ENCODE measurements around the gene ENGASE. TPM values are rescaled to one million over a fixed set of nuclear protein-coding genes. Genes with fewer than 3 reads are reported as not detected.

The ENGASE gene
- total and polyA plus RNA-seq, 3 donors from 2014 or later: 20.3 to 48.5 (median 34.9) TPM

DNA sequence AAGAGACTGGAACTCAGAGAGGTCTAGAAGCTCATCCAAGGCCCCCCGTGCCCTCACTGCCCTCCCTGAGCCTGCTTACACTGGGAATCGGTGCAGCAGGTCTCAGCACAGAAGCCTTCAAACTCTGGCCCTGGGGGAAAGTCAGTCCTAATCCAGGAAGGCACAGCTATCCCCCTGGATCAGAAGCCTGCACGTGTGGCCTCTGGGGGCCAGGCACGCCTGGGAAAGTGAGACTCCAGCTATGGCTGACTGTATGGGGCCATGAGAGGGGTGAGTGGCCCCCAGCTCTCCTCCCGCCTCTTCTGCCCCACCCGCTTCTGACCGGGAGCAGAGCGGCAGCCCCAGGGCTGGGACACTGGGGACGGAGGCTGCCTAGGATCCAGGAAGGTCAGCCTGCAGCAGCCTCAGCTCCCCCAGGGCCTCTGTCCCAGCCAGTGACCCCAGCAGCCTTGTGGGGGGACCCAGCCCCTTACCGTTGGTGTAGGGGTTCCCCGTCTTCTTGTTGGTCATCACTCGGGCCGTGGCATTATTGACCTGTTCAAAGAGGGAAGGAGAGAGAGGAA lies 26.6 kb downstream of the ENGASE start:
- intact Hi-C loops (cut with DNase I; ENCODE audit: low total_unique reads): no loop called here
- H3K36me3 ChIP-seq (ENCODE audit: low read depth, missing control alignments): no peaks in the 10 kb centered on the region
- H3K27ac ChIP-seq: no peak overlapping the region
- no peaks in the 10 kb centered on the region for H3K9me3 ChIP-seq
- no peak overlapping the region for H3K4me3 ChIP-seq
- WGBS, 2 donors: 73 to 84% methylated on average over 4 to 13 of the region's 13 CpGs
- H3K4me1 ChIP-seq: no peaks in the 10 kb centered on the region
- DNase-seq: no peak
- no peaks in the 10 kb centered on the region for H3K27me3 ChIP-seq
- no peak for TF ChIP-seq POLR2A (IDR thresholded peaks at IDR 0.05)
- TF ChIP-seq, protein P1, sequence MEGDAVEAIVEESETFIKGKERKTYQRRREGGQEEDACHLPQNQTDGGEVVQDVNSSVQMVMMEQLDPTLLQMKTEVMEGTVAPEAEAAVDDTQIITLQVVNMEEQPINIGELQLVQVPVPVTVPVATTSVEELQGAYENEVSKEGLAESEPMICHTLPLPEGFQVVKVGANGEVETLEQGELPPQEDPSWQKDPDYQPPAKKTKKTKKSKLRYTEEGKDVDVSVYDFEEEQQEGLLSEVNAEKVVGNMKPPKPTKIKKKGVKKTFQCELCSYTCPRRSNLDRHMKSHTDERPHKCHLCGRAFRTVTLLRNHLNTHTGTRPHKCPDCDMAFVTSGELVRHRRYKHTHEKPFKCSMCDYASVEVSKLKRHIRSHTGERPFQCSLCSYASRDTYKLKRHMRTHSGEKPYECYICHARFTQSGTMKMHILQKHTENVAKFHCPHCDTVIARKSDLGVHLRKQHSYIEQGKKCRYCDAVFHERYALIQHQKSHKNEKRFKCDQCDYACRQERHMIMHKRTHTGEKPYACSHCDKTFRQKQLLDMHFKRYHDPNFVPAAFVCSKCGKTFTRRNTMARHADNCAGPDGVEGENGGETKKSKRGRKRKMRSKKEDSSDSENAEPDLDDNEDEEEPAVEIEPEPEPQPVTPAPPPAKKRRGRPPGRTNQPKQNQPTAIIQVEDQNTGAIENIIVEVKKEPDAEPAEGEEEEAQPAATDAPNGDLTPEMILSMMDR (IDR thresholded peaks at IDR 0.05): no peak

DNA sequence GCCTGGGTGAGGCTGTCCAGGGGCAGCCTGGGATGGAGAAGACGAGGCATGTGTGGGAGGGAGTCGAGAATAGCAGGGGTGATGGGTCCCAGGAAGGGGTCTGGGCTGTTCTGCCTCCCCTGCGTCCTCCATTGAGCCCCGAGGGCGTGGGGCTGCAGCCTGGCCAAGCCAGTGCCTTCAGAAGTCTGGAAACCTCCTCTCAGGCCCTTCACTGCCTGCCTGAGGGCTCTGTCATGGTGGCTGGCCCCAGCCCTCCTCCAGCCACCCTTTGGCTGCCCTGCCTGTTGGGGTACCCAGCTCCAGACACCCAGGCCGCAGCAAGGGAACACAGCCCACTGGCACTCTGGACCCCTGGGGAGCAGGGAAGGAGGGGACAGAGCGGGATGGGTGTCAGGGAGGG lies 27.6 kb downstream of the ENGASE start:
- 91 to 92% methylated on average over 5 to 7 of the region's 7 CpGs for WGBS, 2 donors
- Histone ChIP-seq H3K9me3 (no peaks in the 10 kb centered on the region), H3K4me1 (no peaks in the 10 kb centered on the region), H3K27ac (no peak overlapping the region), H3K36me3 (ENCODE audit: low read depth, missing control alignments) (no peaks in the 10 kb centered on the region), H3K4me3 (no peak overlapping the region), H3K27me3 (no peaks in the 10 kb centered on the region)
- TF ChIP-seq, protein P1 (IDR thresholded peaks at IDR 0.05): no peak
- no peak for TF ChIP-seq POLR2A (IDR thresholded peaks at IDR 0.05)
- DNase-seq: no peak
- intact Hi-C loops (cut with DNase I; ENCODE audit: low total_unique reads): no loop called here

DNA sequence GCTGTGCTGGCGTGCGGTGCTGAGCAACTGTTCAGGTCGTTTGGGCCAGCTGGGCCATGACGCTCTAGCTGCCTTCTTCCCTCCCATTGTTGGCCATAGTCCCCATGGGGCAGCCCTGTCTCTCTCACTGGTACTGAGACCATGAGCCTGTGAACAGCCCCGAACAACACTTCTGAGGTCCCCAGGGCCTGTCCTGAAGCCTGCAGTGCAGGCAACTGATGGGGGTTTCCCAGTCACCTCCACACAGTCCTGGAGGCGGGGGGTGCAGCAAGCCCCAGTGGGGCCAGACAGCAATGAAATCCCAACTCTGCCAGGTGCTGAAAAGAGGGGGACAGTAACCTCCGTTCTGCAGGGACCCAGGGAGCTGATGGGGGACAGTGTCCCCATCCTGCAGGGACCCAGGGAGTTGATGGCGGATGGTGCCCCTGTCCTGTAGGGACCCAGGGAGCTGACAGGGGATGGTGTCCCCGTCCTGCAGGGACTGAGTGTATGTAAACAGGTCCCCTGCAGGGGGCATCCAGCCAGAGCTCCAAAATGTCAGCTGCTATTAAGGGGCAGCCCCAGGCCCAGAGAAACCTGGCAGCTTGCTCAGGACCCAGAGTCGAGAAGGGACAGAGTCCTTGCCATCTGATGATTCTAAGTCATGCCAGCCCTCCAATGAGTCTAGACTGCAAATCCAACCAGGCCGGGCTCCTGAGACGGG lies 30.4 kb downstream of the ENGASE start:
- 84 to 93% methylated on average over 10 to 12 of the region's 12 CpGs for whole genome bisulfite sequencing, 2 donors
- TF ChIP-seq POLR2A (IDR thresholded peaks at IDR 0.05): no peak
- TF ChIP-seq, protein P1 (IDR thresholded peaks at IDR 0.05): no peak
- Histone ChIP-seq H3K36me3 (ENCODE audit: low read depth, missing control alignments) (no peaks in the 10 kb centered on the region), H3K27me3 (no peaks in the 10 kb centered on the region), H3K9me3 (no peaks in the 10 kb centered on the region), H3K27ac (no peak overlapping the region), H3K4me3 (no peak overlapping the region), H3K4me1 (no peaks in the 10 kb centered on the region)
- DNase-seq: no peak
- intact Hi-C loops (cut with DNase I; ENCODE audit: low total_unique reads): no loop called here

DNA sequence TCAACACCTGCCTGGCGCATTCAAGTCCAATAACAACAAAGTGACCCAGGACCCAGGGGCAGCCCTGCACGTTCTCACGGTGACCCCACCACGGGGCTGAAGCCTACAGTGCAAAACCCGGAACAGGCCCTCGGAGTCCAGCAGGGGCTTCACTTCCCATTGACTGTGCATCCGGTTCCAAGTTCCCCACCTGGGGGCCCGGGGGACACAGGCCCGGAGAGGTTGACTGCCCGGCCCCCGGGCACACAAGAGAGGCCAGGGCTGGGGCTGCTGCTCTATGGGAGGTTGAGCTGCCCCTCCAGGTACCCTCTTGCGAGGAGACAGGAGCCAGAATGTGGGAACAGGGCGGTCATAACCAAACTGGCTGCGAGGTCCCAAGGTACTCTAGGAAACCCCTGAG lies 31.3 kb downstream of the ENGASE start:
- WGBS, 2 donors: 89% methylated on average over 14 of the region's 14 CpGs; no CpG with 5 or more reads in 1 of the 2 donors
- TF ChIP-seq, protein P1 (IDR thresholded peaks at IDR 0.05): no peak
- no peak for TF ChIP-seq POLR2A (IDR thresholded peaks at IDR 0.05)
- Histone ChIP-seq H3K4me1 (no peaks in the 10 kb centered on the region), H3K27me3 (no peaks in the 10 kb centered on the region), H3K27ac (no peak overlapping the region), H3K36me3 (ENCODE audit: low read depth, missing control alignments) (no peaks in the 10 kb centered on the region), H3K9me3 (no peaks in the 10 kb centered on the region), H3K4me3 (no peak overlapping the region)
- no peak for DNase-seq
- intact Hi-C loops (cut with DNase I; ENCODE audit: low total_unique reads): no loop called here

DNA sequence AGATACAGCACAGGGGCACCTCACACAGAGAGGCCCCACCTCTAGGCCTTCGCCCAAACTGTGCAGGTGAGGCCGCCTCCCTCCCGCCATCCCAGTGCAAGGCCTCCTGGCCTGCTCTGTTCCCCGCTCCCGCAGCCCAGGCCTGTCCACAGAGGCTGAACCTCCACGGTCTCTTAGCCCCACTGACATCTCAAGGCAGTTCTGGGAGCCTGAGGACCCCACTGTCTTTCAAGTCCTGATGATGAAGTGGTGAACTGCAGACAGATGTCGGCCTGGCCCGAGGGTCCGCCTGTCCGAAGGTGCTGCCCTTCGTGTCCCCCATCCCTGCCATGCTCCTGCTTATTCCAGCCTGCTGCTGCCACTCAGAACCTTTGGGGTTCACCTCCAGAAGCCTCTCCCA lies 32.3 kb downstream of the ENGASE start:
- Histone ChIP-seq H3K27ac (no peak overlapping the region), H3K4me3 (no peak overlapping the region), H3K4me1 (no peaks in the 10 kb centered on the region), H3K27me3 (no peaks in the 10 kb centered on the region), H3K9me3 (no peaks in the 10 kb centered on the region), H3K36me3 (ENCODE audit: low read depth, missing control alignments) (no peaks in the 10 kb centered on the region)
- intact Hi-C loops (cut with DNase I; ENCODE audit: low total_unique reads): no loop called here
- no peak for TF ChIP-seq POLR2A (IDR thresholded peaks at IDR 0.05)
- TF ChIP-seq, protein P1 (IDR thresholded peaks at IDR 0.05): no peak
- 92 to 93% methylated on average over 11 of the region's 11 CpGs for WGBS, 2 donors
- DNase-seq: no peak

Data from testis (tissue), 3 donors.